GM23248 (cell line): Measurements from ENCODE around the gene LMF1.

Source experiments
- EZH2 ChIP-seq: fragments of 200-600 bp; sonication (generic); IDR thresholded peaks from 2 replicates; pipeline ENCODE4 v1.6.1; 2018; ENCODE audit warnings: antibody characterized with exemption, mild to moderate bottlenecking; ENCODE audit not compliant: insufficient read depth, poor library complexity, severe bottlenecking
- EZH2phosphoT487 ChIP-seq: fragments of 200-600 bp; sonication (generic); IDR thresholded peaks from 2 replicates; pipeline ENCODE4 v1.6.1; 2018; ENCODE audit warnings: antibody characterized with exemption, moderate library complexity, mild to moderate bottlenecking, low read depth; ENCODE audit not compliant: insufficient read depth

GRCh38 chr16:827513-827912, 143.3 kb downstream of the LMF1 start:
- TF ChIP-seq EZH2 (no peak), EZH2phosphoT487 (no peak)
